Spleen (tissue), 11 donors: ENCODE data around the gene CAMK2G. TPM values are rescaled to one million over a fixed set of nuclear protein-coding genes. Genes with fewer than 3 reads are reported as not detected.

ENCODE experiments used
- DNase-seq: peaks from one replicate; pipeline ENCODE4 v3.0.0-alpha.2; 2020
- H3K27ac ChIP-seq, 8 donors: fragments of 200-600 bp; sonication (generic) in 7 of 8; 1 replicate in 4 of 8; 2 replicates in 4 of 8; pipeline versions ENCODE4 v1.5.0 to v1.8.0; 2016 to 2021; ENCODE audit warnings: inconsistent platforms in 4 of 8, mild to moderate bottlenecking in 4 of 8, moderate library complexity in 1 of 8
- H3K27me3 ChIP-seq, 7 donors: fragments of 200-600 bp; sonication (generic) in 6 of 7; replicated peaks in 1 of 7; 1 replicate in 4 of 7; 2 replicates in 3 of 7; pipeline versions ENCODE4 v1.5.0 to v1.8.0; 2016 to 2021; ENCODE audit warnings: inconsistent platforms in 3 of 7, mild to moderate bottlenecking in 1 of 7
- H3K36me3 ChIP-seq, 6 donors: fragments of 200-600 bp; sonication (generic) in 5 of 6; 1 replicate in 4 of 6; 2 replicates in 2 of 6; pipeline versions ENCODE4 v1.5.0 to v1.8.0; 2016 to 2021; ENCODE audit warnings: inconsistent platforms in 2 of 6
- H3K4me1 ChIP-seq, 6 donors: fragments of 200-600 bp; sonication (generic) in 5 of 6; 1 replicate in 3 of 6; 2 replicates in 3 of 6; pipeline versions ENCODE4 v1.5.0 to v1.8.0; 2016 to 2021; ENCODE audit warnings: inconsistent platforms in 3 of 6
- H3K4me3 ChIP-seq, 8 donors: fragments of 200-600 bp; sonication (generic) in 7 of 8; 1 replicate in 4 of 8; 2 replicates in 4 of 8; pipeline versions ENCODE4 v1.5.0 to v1.8.0; 2016 to 2021; ENCODE audit warnings: inconsistent platforms in 4 of 8, mild to moderate bottlenecking in 4 of 8, moderate library complexity in 2 of 8
- H3K9me3 ChIP-seq, 8 donors: fragments of 200-600 bp; sonication (generic) in 7 of 8; 1 replicate in 4 of 8; 2 replicates in 4 of 8; pipeline versions ENCODE4 v1.5.0 to v1.8.0; 2016 to 2021; ENCODE audit warnings: inconsistent platforms in 4 of 8
- POLR2A ChIP-seq, 3 donors: fragments of 450-650 bp; IDR thresholded peaks; one replicate each; pipeline ENCODE4 v1.5.1; 2017; ENCODE audit warnings: antibody characterized with exemption in 3 of 3, mild to moderate bottlenecking in 1 of 3
- POLR2AphosphoS5 ChIP-seq, 3 donors: sonication (generic); formaldehyde crosslinking; IDR thresholded peaks; one replicate each; pipeline ENCODE4 v1.5.1; 2017; ENCODE audit warnings: antibody characterized with exemption in 3 of 3
- WGBS, 5 donors: extraction: QIAGEN DNeasy Blood & Tissue Kit in 3 of 5; methylation state at CpG; one replicate each; pipeline versions ENCODE4 v1.1.5 to v1.1.7; 2013 to 2018; 5-methylcytosine and 5-hydroxymethylcytosine counted together
- intact Hi-C: fragments of 100-400 bp; cut with DNase I; formaldehyde crosslinking; loops from one replicate; pipeline ENCODE4 v1.15.0; 2023; ENCODE audit warnings: low total_unique reads
- polyA plus RNA-seq, 3 donors: library from polyadenylated mRNA; stranded (reverse); fragments of 200-250 nt; gene quantifications; one replicate each; pipeline ENCODE4 v1.2.1, GENCODE V29; 2013
- total RNA-seq, 7 donors: library from RNA; depleted of rRNA in 3 of 7; stranded (reverse); fragments of >200 nt in 3 of 7; fragmentation: NEBNext Ultra II Directional in 4 of 7; extraction: Animal tissue kit (Norgen Biotek cat#: 25700) in 4 of 7; gene quantifications; one replicate each; pipeline versions ENCODE4 v1.1.0 to v1.2.1, GENCODE V29; 2016 to 2021
- TF ChIP-seq, protein P1 (sequence below), 11 experiments: fragments of 200-600 bp in 7 of 11; fragments of 450-650 bp in 4 of 11; sonication (generic) in 4 of 11; IDR thresholded peaks in 8 of 11; conservative IDR thresholded peaks in 3 of 11; 1 replicate in 7 of 11; 2 replicates in 4 of 11; pipeline versions ENCODE4 v1.4.0 to v1.8.0; 2016 to 2021; ENCODE audit warnings: antibody characterized with exemption in 11 of 11, inconsistent platforms in 4 of 11, mild to moderate bottlenecking in 1 of 11
- donor health status: healthy with polysubstance abuse.
- donor health status: DM: no; HTN: no; CAD: no; lungs with moderate emphysema.
- donor health status: DM: no; HTN: no; CAD: no.
- donor health status: Bipolar disorder and iron deficiency.
- donor health status: healthy.
- donor health status: DM: no; HTN: no; CAD: no.
- donor health status: DM: yes; HTN: yes; CAD: no.

The CAMK2G gene
- total and polyA plus RNA-seq, 10 donors, result 10.4 to 55.2 (median 43.9) TPM

DNA sequence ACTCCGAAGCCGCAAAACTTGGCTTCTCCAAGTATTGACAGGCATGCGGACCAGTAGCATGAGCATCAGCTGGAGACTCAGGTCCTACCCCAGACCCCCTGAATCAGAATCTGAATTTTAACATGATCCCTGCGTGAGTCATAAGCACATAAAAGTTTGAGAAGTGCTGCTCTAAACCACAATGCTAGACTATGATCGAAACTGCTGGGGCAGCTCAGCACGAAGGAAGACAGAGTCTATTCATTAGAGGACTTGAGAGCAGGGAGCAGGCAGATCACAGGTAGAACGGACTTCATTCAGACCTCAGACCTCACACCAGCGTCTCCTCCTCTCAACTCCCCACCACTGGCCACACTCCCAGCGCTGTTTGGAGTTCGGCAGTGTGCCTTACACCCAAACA lies 16.9 kb downstream of the CAMK2G start:
- Histone ChIP-seq H3K4me3 (no peak overlapping the region), H3K27me3 (no peaks in the 10 kb centered on the region), H3K27ac (no peak overlapping the region), H3K4me1 (peaks cover 0 to 71% (median 31%) of the 10 kb centered on the region in 6 donors), H3K36me3 (peaks cover 0 to 98% (median 51%) of the 10 kb centered on the region in 6 donors), H3K9me3 (no peaks in the 10 kb centered on the region)
- DNase-seq, result no peak
- 69 to 82% (median 72%) methylated on average over 10 of the region's 10 CpGs for WGBS, 5 donors
- intact Hi-C loops, result no loop called here
- TF ChIP-seq, protein P1, sequence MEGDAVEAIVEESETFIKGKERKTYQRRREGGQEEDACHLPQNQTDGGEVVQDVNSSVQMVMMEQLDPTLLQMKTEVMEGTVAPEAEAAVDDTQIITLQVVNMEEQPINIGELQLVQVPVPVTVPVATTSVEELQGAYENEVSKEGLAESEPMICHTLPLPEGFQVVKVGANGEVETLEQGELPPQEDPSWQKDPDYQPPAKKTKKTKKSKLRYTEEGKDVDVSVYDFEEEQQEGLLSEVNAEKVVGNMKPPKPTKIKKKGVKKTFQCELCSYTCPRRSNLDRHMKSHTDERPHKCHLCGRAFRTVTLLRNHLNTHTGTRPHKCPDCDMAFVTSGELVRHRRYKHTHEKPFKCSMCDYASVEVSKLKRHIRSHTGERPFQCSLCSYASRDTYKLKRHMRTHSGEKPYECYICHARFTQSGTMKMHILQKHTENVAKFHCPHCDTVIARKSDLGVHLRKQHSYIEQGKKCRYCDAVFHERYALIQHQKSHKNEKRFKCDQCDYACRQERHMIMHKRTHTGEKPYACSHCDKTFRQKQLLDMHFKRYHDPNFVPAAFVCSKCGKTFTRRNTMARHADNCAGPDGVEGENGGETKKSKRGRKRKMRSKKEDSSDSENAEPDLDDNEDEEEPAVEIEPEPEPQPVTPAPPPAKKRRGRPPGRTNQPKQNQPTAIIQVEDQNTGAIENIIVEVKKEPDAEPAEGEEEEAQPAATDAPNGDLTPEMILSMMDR (IDR thresholded peaks at IDR 0.05 in 8 of 11, conservative IDR thresholded peaks at IDR 0.05 in 3 of 11), result no peak
- TF ChIP-seq POLR2A (IDR thresholded peaks at IDR 0.05) (no peak), POLR2AphosphoS5 (IDR thresholded peaks at IDR 0.05) (no peak)

DNA sequence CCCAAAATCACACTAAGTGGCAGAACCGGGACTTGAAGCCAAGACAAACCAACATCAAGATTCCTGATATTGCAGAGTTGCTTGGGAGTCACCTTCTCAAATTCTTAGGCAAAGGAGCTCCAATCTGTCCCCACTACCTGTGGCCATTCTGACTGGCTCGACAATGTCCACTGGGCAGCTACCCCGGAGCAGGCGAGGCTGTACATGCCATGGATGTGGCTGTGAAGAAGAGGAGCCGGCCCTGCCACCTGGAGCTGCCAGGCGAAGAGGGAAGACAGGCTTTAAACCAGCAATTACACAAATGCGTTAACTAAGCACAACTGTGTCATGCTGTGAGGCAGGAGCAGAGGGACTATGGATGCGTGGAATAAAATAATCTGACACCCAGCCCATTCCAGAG lies 18.1 kb downstream of the CAMK2G start:
- Histone ChIP-seq H3K4me1 (peaks cover 0 to 65% (median 24%) of the 10 kb centered on the region in 6 donors), H3K27me3 (no peaks in the 10 kb centered on the region), H3K36me3 (peaks cover 0 to 100% (median 55%) of the 10 kb centered on the region in 6 donors), H3K9me3 (no peaks in the 10 kb centered on the region), H3K4me3 (no peak overlapping the region), H3K27ac (no peak overlapping the region)
- WGBS, 5 donors, result 89 to 96% (median 92%) methylated on average over 8 of the region's 8 CpGs
- DNase-seq, result no peak
- intact Hi-C loops, result no loop called here
- TF ChIP-seq POLR2AphosphoS5 (IDR thresholded peaks at IDR 0.05) (no peak), POLR2A (IDR thresholded peaks at IDR 0.05) (no peak)
- TF ChIP-seq, protein P1 (IDR thresholded peaks at IDR 0.05 in 8 of 11, conservative IDR thresholded peaks at IDR 0.05 in 3 of 11), result no peak

DNA sequence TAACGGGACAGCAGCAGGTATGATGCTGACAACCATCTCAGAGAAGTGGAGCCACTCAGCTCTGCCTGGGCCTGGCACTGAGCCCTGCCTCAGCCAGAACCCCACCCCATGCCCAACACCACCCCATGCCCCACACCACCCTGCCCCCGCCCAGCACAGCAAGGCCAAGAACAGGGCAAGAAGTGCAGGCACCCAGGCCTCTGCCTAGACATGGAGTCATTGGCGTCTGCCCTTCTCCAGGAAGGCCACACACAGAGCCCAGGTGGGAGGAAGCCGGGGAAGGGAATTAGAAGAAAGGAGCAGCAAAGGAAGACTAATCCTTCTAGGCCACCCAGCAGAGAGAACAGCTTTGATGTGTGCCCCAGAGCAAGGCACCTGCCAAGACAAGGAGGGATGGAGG lies 18.9 kb downstream of the CAMK2G start:
- Histone ChIP-seq H3K36me3 (peaks cover 0 to 100% (median 51%) of the 10 kb centered on the region in 6 donors), H3K4me3 (no peak overlapping the region)
- WGBS, 5 donors, result 65 to 96% (median 94%) methylated on average over 3 to 4 of the region's 4 CpGs

DNA sequence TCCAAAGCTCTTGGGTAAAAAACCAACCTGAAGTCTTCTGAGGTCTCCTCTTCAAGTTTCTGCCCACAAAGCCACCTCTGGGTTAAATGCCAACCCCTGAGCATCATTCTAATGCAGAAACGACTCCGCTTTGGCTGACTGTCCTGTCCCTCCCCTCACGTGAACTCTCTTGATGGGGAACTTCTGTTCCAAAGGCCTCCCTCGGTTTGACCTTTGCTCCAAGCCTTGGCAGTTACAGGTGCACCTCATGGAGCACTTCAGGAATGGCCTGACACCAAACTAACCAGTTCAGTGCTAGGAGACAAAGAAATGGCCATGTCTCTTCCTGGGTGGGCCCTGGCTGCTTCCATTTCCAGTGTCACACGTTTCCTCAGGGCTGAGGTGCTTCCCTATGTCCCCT lies 20.0 kb downstream of the CAMK2G start:
- 71 to 87% (median 82%) methylated on average over 5 of the region's 5 CpGs for WGBS, 5 donors
- TF ChIP-seq POLR2A (IDR thresholded peaks at IDR 0.05), result no peak
- no peak for TF ChIP-seq POLR2AphosphoS5 (IDR thresholded peaks at IDR 0.05)
- TF ChIP-seq, protein P1 (IDR thresholded peaks at IDR 0.05 in 8 of 11, conservative IDR thresholded peaks at IDR 0.05 in 3 of 11), result no peak
- no peak overlapping the region for H3K4me3 ChIP-seq
- H3K27ac ChIP-seq, result no peak overlapping the region
- peaks cover 4 to 65% (median 24%) of the 10 kb centered on the region in 6 donors for H3K4me1 ChIP-seq
- peaks cover 0 to 96% (median 41%) of the 10 kb centered on the region in 6 donors for H3K36me3 ChIP-seq
- no peaks in the 10 kb centered on the region for H3K9me3 ChIP-seq
- intact Hi-C loops, result no loop called here
- DNase-seq, result no peak
- no peaks in the 10 kb centered on the region for H3K27me3 ChIP-seq

More for the DNA sequence above, 18.9 kb downstream of the CAMK2G start:
- DNase-seq, result no peak
- no peaks in the 10 kb centered on the region for H3K27me3 ChIP-seq
- H3K27ac ChIP-seq, result no peak overlapping the region
- intact Hi-C loops, result no loop called here
- peaks cover 0 to 65% (median 24%) of the 10 kb centered on the region in 6 donors for H3K4me1 ChIP-seq
- TF ChIP-seq, protein P1 (IDR thresholded peaks at IDR 0.05 in 8 of 11, conservative IDR thresholded peaks at IDR 0.05 in 3 of 11), result no peak
- TF ChIP-seq POLR2A (IDR thresholded peaks at IDR 0.05) (no peak), POLR2AphosphoS5 (IDR thresholded peaks at IDR 0.05) (no peak)
- H3K9me3 ChIP-seq, result no peaks in the 10 kb centered on the region
